ENCODE results near the gene VRK3.
A peak's percentile ranks its signal among the peaks of the same experiment; 100 is the strongest.
"Not testable (repeated sequence)": the region's sequence is repeated elsewhere in the genome, so short reads cannot be mapped to it uniquely, and the experiment has no call there.

Gene VRK3

GRCh38 chr19:50025022-50025793 lies at the start of gene VRK3:
Gene VRK3 (minus strand): TSS chr19:50025372. CDS start chr19:50016162, 9,210 bp downstream.
- peak; percentile 99 for DNase-seq (ENCODE audit: low read depth)

GRCh38 chr19:50068382-50068781 lies 43.2 kb upstream of the VRK3 start:
- not testable (repeated sequence) for DNase-seq (ENCODE audit: low read depth)

GRCh38 chr19:50067575-50067974 lies 42.4 kb upstream of the VRK3 start:
- DNase-seq (ENCODE audit: low read depth) = no peak

GRCh38 chr19:50065938-50066337 lies 40.8 kb upstream of the VRK3 start:
- DNase-seq (ENCODE audit: low read depth) = no peak

- DNase-seq (ENCODE audit: low read depth) = no peak
Observed at GRCh38 chr19:50061650-50062049, 36.5 kb upstream of the VRK3 start.

GRCh38 chr19:50060107-50060506 lies 34.9 kb upstream of the VRK3 start:
- no peak for DNase-seq (ENCODE audit: low read depth)

- no peak for DNase-seq (ENCODE audit: low read depth)
Observed at GRCh38 chr19:50059045-50059444, 33.9 kb upstream of the VRK3 start.

- DNase-seq (ENCODE audit: low read depth) = no peak
Observed at GRCh38 chr19:50058425-50058824, 33.3 kb upstream of the VRK3 start.

GRCh38 chr19:50053119-50053518 lies 27.9 kb upstream of the VRK3 start:
- no peak for DNase-seq (ENCODE audit: low read depth)

GRCh38 chr19:50051964-50052363 lies 26.8 kb upstream of the VRK3 start:
- no peak for DNase-seq (ENCODE audit: low read depth)

- not testable (repeated sequence) for DNase-seq (ENCODE audit: low read depth)
Observed at GRCh38 chr19:50051228-50051895, 26.2 kb upstream of the VRK3 start.

- peak; percentile 54 for DNase-seq (ENCODE audit: low read depth)
Observed at GRCh38 chr19:50050406-50051227, 25.4 kb upstream of the VRK3 start.

GRCh38 chr19:50047671-50048070 lies 22.5 kb upstream of the VRK3 start:
- DNase-seq (ENCODE audit: low read depth) = no peak

- DNase-seq (ENCODE audit: low read depth) = no peak
Observed at GRCh38 chr19:50046649-50047503, 21.7 kb upstream of the VRK3 start.

GRCh38 chr19:50044922-50045321 lies 19.8 kb upstream of the VRK3 start:
- DNase-seq (ENCODE audit: low read depth) = no peak

GRCh38 chr19:50043967-50044366 lies 18.8 kb upstream of the VRK3 start:
- DNase-seq (ENCODE audit: low read depth) = no peak

- DNase-seq (ENCODE audit: low read depth) = no peak
Observed at GRCh38 chr19:50042363-50043024, 17.3 kb upstream of the VRK3 start.

GRCh38 chr19:50040967-50041366 lies 15.8 kb upstream of the VRK3 start:
- no peak for DNase-seq (ENCODE audit: low read depth)

- no peak for DNase-seq (ENCODE audit: low read depth)
Observed at GRCh38 chr19:50039968-50040367, 14.8 kb upstream of the VRK3 start.

- no peak for DNase-seq (ENCODE audit: low read depth)
Observed at GRCh38 chr19:50036908-50037307, 11.7 kb upstream of the VRK3 start.

GRCh38 chr19:50030937-50031336 lies 5.8 kb upstream of the VRK3 start:
- DNase-seq (ENCODE audit: low read depth) = no peak
